MM.1S (cell line): ENCODE results near the gene PLXNA4.

Experiments used
- DNase-seq: peaks from one replicate; pipeline ENCODE4 v3.0.0-alpha.2; 2015
- H2AFZ ChIP-seq: fragments of 300-600 bp; sonication (generic); 2 replicates; pipeline ENCODE4 v1.6.0; 2016; ENCODE audit warnings: antibody characterized with exemption, low read length
- H3F3A ChIP-seq: fragments of 300-600 bp; sonication (generic); 2 replicates; pipeline ENCODE4 v1.6.1; 2016; ENCODE audit warnings: mild to moderate bottlenecking, antibody characterized with exemption, low read length, moderate library complexity, mixed read lengths; ENCODE audit not compliant: insufficient read depth
- H3K27ac ChIP-seq: fragments of 300-600 bp; sonication (generic); 2 replicates; pipeline ENCODE4 v1.5.1; 2016; ENCODE audit warnings: mild to moderate bottlenecking, low read length
- H3K27me3 ChIP-seq: fragments of 300-600 bp; sonication (generic); replicated peaks from 2 replicates; pipeline ENCODE4 v1.6.0; 2016; ENCODE audit warnings: low read length; ENCODE audit not compliant: insufficient read depth
- H3K36me3 ChIP-seq: fragments of 300-600 bp; sonication (generic); replicated peaks from 2 replicates; pipeline ENCODE4 v1.6.1; 2016; ENCODE audit warnings: mild to moderate bottlenecking, low read length, mixed read lengths; ENCODE audit not compliant: insufficient read depth
- H3K4me1 ChIP-seq: fragments of 300-600 bp; sonication (generic); 2 replicates; pipeline ENCODE4 v1.6.1; 2016; ENCODE audit warnings: low read length, mixed read lengths
- H3K4me2 ChIP-seq: fragments of 300-600 bp; sonication (generic); 2 replicates; pipeline ENCODE4 v1.6.0; 2016; ENCODE audit warnings: low read depth, low read length
- H3K4me3 ChIP-seq: fragments of 300-600 bp; sonication (generic); 2 replicates; pipeline ENCODE4 v1.5.1; 2016; ENCODE audit warnings: low read length, mixed read lengths
- H3K79me2 ChIP-seq: fragments of 300-600 bp; sonication (generic); 2 replicates; pipeline ENCODE4 v1.6.1; 2016; ENCODE audit warnings: mixed run types, low read length, mixed read lengths
- H3K9ac ChIP-seq: fragments of 300-600 bp; sonication (generic); 2 replicates; pipeline ENCODE4 v1.6.1; 2016; ENCODE audit warnings: low read length, mixed read lengths
- H3K9me2 ChIP-seq: fragments of 300-600 bp; sonication (generic); replicated peaks from 2 replicates; pipeline ENCODE4 v1.6.1; 2016; ENCODE audit warnings: mild to moderate bottlenecking, low read length, mixed read lengths; ENCODE audit not compliant: insufficient read depth
- H3K9me3 ChIP-seq: fragments of 300-600 bp; sonication (generic); replicated peaks from 2 replicates; pipeline ENCODE4 v1.6.1; 2016; ENCODE audit warnings: mild to moderate bottlenecking, low read length, mixed read lengths; ENCODE audit not compliant: insufficient read depth
- H4K20me1 ChIP-seq: fragments of 300-600 bp; sonication (generic); 2 replicates; pipeline ENCODE4 v1.6.1; 2016; ENCODE audit warnings: mild to moderate bottlenecking, low read length, moderate library complexity, mixed read lengths; ENCODE audit not compliant: insufficient read depth
- CTCF ChIP-seq: fragments of 300-600 bp; sonication (generic); IDR thresholded peaks from 2 replicates; pipeline ENCODE4 v1.5.1; 2016; ENCODE audit warnings: antibody characterized with exemption, low read length, mixed read lengths
- EZH2 ChIP-seq: fragments of 300-600 bp; sonication (generic); optimal IDR thresholded peaks from 2 replicates; pipeline ENCODE3; 2017; ENCODE audit warnings: low read depth, mild to moderate bottlenecking, antibody characterized with exemption, low read length, mixed read lengths
- EZH2phosphoT487 ChIP-seq: fragments of 300-600 bp; sonication (generic); IDR thresholded peaks from 2 replicates; pipeline ENCODE4 v1.6.1; 2018; ENCODE audit warnings: antibody characterized with exemption, low read length

PLXNA4 gene

DNA sequence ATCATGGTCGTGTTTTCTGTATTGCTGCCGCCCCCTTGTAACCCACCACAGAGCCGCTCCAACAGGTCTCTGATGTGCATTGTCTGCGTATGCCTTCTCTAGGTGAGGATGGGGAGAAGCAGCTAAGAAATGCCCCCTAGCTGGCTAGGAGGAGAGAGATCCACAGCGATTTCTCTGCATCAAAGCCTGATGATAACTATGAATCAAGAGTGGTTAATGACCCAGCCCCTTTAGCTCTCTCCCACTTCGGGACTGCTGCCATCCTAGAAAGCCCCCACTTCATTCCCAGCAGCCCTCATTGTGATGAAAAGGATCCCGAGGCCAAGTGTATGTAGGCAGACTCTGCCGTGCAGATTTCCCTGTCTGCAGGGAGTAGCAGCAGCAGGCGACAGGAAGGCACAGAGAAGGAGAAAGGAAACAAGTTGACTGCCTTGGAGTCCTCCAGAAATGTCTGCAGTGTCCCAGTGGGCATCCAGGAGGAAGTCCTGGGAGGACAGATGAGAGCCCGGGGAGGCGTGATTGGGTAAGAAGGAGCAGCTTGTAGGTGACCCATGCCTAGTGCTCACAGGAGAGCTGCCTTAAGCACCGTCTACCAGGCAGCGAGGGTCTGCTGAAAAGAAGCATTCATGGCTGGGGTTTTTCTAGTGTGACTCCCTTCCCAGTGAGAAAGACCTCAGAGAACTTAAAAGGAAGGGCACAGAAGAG lies 2.9 kb downstream of the PLXNA4 start:
- DNase-seq = no peak
- H4K20me1 ChIP-seq = no peaks in the 10 kb centered on the region
- no peaks in the 10 kb centered on the region for H3K9me3 ChIP-seq
- H3K79me2 ChIP-seq = no peaks in the 10 kb centered on the region
- no peaks in the 10 kb centered on the region for H3F3A ChIP-seq
- H3K27ac ChIP-seq = no peak overlapping the region
- no peaks in the 10 kb centered on the region for H3K4me1 ChIP-seq
- H3K4me2 ChIP-seq = no peak overlapping the region
- TF ChIP-seq EZH2 (no peak), EZH2phosphoT487 (no peak), CTCF (no peak)
- no peaks in the 10 kb centered on the region for H3K9me2 ChIP-seq
- no peak overlapping the region for H3K9ac ChIP-seq
- H3K4me3 ChIP-seq = no peak overlapping the region
- H3K27me3 ChIP-seq = peaks cover 51% of the 10 kb centered on the region
- no peak overlapping the region; the same call in 1 of the 2 replicates for H2AFZ ChIP-seq
- no peaks in the 10 kb centered on the region for H3K36me3 ChIP-seq

DNA sequence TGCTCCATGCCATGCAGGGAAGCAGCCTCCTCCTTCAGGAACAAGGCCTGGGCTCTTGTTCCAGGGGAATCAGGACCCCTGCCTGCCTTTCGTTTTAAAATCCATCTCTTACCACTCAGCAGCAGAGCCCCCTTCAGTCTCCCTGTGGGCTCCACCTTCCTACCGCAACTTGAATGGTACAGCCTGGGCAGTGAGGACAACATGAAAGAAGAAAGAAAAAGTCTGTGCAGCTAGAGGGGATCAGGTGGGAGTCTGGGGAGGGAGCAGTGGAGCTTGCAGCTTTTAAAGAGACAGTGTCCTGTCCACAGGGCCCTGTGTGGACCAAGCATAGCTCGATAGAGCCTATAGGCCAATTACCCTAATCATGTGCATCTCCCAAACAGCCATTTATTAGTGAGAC lies 3.7 kb downstream of the PLXNA4 start:
- Histone ChIP-seq H2AFZ (no peak overlapping the region), H3K9me2 (no peaks in the 10 kb centered on the region), H3K4me3 (no peak overlapping the region), H3K36me3 (no peaks in the 10 kb centered on the region), H4K20me1 (no peaks in the 10 kb centered on the region), H3K27me3 (peaks cover 42% of the 10 kb centered on the region), H3K4me2 (no peak overlapping the region), H3K4me1 (no peaks in the 10 kb centered on the region), H3K79me2 (no peaks in the 10 kb centered on the region), H3K27ac (no peak overlapping the region), H3K9me3 (no peaks in the 10 kb centered on the region), H3F3A (no peaks in the 10 kb centered on the region), H3K9ac (no peak overlapping the region)
- DNase-seq = no peak
- TF ChIP-seq CTCF (no peak), EZH2phosphoT487 (no peak), EZH2 (no peak)

- no peak for DNase-seq
- H3K4me2 ChIP-seq = no peak overlapping the region
- TF ChIP-seq CTCF = no peak
- TF ChIP-seq EZH2phosphoT487 = no peak
- no peak for TF ChIP-seq EZH2
These were observed 4.3 kb downstream of the PLXNA4 start for GRCh38 chr7:132571970-132572369.

More at GRCh38 chr7:132571970-132572369, 4.3 kb downstream of the PLXNA4 start:
- Histone ChIP-seq H3F3A (no peaks in the 10 kb centered on the region), H3K79me2 (no peaks in the 10 kb centered on the region), H2AFZ (no peak overlapping the region), H4K20me1 (no peaks in the 10 kb centered on the region), H3K9me2 (no peaks in the 10 kb centered on the region), H3K9me3 (no peaks in the 10 kb centered on the region), H3K9ac (no peak overlapping the region), H3K27ac (no peak overlapping the region), H3K4me3 (no peak overlapping the region), H3K36me3 (no peaks in the 10 kb centered on the region), H3K27me3 (peaks cover 40% of the 10 kb centered on the region), H3K4me1 (no peaks in the 10 kb centered on the region)
